SIG-M5 (cell line): ENCODE data around the gene VSIG10L.

Experiments
- DNase-seq: peaks from one replicate; lab custom pipeline; 2025; lab: John Stamatoyannopoulos, UW

Gene VSIG10L

GRCh38 chr19:51338563-51339312, 3.2 kb downstream of the VSIG10L start:
- no peak for DNase-seq

GRCh38 chr19:51337861-51338562, 3.9 kb downstream of the VSIG10L start:
- DNase-seq: no peak

GRCh38 chr19:51337141-51337860, 4.6 kb downstream of the VSIG10L start:
- DNase-seq: no peak

GRCh38 chr19:51333836-51334460, 8.0 kb downstream of the VSIG10L start:
- no peak for DNase-seq

GRCh38 chr19:51331716-51332115, 10.2 kb downstream of the VSIG10L start:
- no peak for DNase-seq

GRCh38 chr19:51331193-51331592, 10.7 kb downstream of the VSIG10L start:
- no peak for DNase-seq

- no peak for DNase-seq
Measured at GRCh38 chr19:51330366-51330765, 11.6 kb downstream of the VSIG10L start.

GRCh38 chr19:51329411-51329810, 12.5 kb downstream of the VSIG10L start:
- no peak for DNase-seq

GRCh38 chr19:51327066-51328001, 14.6 kb downstream of the VSIG10L start:
- no peak for DNase-seq

- no peak for DNase-seq
Measured at GRCh38 chr19:51326216-51327065, 15.5 kb downstream of the VSIG10L start.

GRCh38 chr19:51325161-51325976, 16.6 kb downstream of the VSIG10L start:
- no peak for DNase-seq

- DNase-seq: no peak
Measured at GRCh38 chr19:51324167-51324481, 17.8 kb downstream of the VSIG10L start.

GRCh38 chr19:51323481-51324166, 18.3 kb downstream of the VSIG10L start:
- no peak for DNase-seq

- DNase-seq: no peak
Measured at GRCh38 chr19:51321799-51322198, 20.1 kb downstream of the VSIG10L start.

- DNase-seq: no peak
Measured at GRCh38 chr19:51320280-51320657, 21.7 kb downstream of the VSIG10L start.

- no peak for DNase-seq
Measured at GRCh38 chr19:51319649-51320279, 22.2 kb downstream of the VSIG10L start.

GRCh38 chr19:51318687-51319648, 23.0 kb downstream of the VSIG10L start:
- DNase-seq: no peak
